Limb (tissue), 2 donors: Measurements from ENCODE around the gene PHLDA1.
"Not testable (repeated sequence)": the region's sequence is repeated elsewhere in the genome, so short reads cannot be mapped to it uniquely, and the experiment has no call there.

Experiments
- DNase-seq, 2 donors: peaks; one replicate each; pipeline ENCODE4 v3.0.0-alpha.2; 2016; ENCODE audit errors: extremely low spot score in 2 of 2

PHLDA1 gene

DNA sequence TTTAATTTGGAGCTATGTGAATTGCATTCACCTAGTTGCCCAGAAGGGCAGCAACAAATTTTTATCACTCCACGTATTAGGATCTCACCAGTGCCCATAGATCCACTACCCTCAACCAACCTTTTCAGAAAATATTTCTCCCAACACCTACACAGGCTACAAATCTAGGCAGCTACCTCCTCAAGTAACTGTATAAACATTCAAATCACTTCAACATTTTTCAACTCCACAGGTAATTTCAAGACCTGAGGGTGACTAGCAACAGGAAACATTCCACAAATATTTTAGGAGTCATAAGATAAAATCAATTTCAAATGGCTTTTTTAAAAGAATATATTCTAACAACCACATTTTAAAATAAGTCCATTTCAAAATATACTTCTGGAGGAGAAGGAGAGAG, 12.9 kb downstream of the PHLDA1 start:
- DNase-seq: no peak

DNA sequence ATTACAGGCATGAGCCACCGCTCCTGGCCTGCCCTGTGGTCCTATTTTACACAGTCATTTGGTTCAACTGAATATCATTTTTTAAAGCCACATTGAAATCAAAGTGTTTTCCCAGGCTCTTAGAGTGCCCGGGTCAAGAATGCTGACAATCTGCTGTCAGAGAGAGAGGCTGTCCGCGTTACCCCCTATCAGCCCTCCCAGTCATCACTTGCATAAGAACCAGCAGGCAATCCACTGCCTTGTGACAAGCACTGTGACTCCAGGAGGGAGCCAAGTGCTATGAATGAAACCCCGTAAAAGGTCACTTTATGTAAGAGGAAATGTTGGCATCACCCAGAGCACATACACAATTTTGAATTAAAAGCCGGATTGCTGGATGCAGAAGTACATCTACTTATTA, 13.5 kb downstream of the PHLDA1 start:
- no peak for DNase-seq

DNA sequence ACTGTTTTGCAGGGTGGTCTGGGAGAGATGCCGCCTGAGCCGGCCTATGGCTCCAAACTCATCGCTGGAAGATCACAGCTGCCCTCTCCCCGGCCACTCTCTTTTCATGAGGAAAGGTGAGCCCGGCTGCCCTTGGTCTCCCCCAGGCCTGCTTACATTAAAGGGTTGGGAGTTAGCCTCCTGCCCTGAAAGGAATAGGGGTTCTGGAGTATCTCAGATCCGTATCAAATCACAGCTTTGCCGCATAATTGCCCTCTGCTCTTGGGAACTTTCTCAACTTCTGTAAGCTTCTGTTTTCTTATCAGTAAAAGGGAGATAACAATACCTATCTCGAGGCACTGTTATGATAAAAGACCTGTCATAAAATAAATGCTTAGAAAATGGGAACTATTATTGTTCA, 17.6 kb downstream of the PHLDA1 start:
- DNase-seq: no peak

DNA sequence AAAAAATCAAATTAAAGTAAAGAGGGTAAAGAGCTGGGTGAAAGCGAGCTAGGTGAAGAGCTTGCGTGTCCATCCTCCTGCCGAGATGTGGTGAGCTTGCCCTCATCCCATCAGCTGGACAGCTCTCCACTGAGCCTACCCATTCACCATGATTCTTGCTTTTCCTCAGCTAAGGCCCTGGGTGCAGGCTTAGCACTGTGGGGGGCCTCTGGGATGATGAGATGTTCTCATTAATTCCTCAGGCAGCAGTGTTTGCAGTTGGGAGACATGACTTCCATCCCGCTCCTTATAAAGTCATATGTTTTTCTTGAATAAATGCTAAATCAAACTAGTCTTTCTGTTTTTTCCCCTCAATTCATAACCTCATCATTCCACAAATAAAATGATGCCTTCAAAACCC, 18.0 kb downstream of the PHLDA1 start:
- DNase-seq: no peak

DNA sequence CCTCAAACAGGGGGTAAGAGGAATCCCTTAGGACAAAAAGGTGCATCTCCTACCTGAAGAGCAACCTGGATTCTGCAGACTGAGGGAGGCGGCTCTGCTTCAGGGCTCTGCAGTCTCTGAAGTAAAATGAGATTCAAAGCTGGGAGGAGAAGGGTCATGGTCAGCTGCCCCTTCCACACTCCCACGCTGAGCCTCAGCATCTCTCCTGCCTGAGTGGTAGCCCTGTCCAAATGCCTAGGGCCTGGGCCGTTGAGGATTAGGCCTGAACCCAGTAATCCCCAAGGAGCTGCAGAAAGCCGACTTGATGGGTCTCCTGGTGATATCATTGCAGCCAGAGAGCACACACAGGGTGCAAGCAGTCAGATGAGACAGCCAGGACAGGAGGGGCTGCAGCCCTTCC, 18.9 kb downstream of the PHLDA1 start:
- no peak for DNase-seq

DNA sequence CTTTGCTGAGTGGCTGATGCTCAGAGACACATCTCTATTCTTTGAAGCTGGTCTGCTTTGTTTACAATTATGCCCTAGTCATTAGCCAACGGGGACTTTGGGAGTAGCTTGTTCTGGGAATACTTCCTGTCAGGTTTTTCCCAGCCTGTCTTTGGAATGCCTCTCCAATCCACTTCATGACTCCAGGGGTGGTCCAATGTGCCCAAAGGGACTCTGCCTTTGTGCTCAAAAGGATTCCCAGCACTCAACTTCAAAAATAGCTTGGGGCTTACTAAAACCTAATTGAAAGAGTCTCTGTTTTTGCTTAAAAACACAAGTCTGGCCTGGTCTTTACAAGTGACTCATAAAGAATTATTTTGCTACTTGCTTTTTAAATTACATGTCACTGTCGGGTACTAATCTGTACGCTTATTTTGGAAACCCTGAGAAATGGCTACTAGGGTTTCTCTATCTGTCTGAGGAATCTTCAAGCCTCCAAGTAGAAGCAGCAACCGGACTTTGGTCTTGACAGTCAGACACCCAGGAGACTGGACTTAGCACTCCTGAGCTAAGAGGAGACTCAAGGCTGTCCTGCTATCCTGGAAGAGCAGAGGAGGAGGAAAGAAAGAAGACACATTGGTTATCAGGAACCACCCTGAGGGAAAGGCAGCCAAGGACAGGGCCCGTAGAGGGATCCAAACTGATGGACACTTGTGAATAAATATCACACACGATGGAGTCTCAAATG, 20.7 kb downstream of the PHLDA1 start:
- no peak for DNase-seq

DNA sequence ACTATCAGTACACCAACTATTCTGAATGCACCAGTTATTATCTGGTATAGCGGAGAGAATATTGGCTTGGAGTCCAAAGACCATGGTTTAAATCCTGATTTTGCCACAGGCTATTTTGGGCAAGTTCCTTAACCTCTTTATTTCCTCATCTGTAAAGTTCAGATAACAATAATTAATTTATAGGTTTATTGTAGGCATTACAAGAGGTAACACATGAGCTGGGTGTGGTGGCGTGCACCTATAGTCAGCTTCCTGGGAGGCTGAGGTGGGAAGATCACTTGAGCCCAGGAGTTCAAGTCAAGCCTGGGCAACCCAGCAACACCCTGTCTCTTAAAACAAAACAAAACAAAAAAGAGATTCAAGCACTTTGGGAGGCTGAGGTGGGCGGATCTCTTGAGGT, 23.1 kb downstream of the PHLDA1 start:
- no peak for DNase-seq

DNA sequence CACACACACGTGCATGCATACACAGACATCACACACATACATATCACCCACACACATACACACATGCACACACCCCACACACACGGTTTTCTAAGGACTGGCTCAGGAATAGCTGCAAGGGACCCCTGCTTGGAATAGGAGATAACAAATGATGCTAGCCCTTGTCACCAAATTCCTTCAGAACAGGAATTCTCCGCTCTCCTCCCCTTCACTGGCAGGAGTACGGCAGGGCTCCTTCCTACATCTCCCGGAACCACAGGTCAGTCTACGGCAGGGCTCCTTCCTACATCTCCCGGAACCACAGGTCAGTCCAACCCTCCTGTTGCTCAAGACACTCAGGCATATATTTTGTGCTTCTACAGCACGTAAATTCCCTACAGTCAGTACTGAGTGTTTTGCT, 23.9 kb downstream of the PHLDA1 start:
- DNase-seq: no peak

DNA sequence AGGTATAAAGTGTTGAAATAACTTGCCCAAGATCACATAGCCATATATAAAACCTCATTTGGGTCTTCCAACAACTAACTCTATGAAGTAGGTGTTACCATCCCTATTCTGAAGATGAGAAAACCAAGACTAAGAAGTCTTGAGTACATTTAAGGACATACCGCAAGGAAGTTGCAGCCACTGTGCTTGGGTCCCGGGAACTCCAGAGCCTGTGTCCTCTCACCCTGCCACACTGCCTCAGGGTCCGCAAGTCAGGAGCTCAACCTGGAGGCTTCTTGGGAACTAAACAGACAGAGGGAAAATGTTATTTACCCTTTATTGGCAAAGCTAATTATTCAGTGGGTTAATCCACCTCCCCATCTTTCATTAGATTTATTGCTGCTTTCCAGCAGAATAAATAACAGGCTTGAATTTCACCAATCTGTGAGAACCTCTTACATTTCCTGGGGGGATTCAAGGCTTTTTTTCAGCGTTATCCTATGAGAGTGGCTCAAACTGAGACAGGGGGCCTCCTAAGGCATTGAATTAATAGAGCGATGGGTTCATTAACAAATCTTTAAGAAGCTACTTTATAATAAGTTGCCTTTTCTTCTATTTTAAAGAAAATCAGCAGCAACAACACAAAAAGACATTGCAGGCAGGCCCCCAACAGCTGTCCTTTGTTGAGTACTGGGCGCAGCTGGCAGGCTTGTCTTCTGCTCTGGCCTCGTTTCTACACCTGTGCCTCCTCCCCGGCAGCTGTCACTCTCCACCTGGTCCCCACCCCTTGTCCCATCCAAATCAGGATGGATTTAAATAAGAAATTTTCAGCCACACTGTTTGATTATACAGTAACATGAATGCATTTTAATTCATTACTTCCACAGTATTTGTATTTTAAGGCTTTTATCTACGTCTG, 25.3 kb downstream of the PHLDA1 start:
- peak in 1 of 2 donors; percentile 38 for DNase-seq

DNA sequence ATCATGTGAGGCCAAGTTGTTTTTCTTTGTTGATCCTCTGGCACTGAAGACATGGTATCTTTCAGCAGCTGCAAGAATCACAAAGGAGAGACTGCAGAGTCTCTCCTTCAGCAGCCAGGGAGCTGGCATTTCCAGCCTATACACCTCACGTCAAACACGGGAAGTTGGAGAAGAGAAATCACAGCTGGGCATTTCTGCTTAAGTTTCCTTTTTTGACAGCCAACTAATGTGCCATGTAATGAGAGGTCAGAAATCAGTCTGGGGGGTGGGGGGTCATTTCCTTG, 28.3 kb downstream of the PHLDA1 start:
- no peak for DNase-seq

DNA sequence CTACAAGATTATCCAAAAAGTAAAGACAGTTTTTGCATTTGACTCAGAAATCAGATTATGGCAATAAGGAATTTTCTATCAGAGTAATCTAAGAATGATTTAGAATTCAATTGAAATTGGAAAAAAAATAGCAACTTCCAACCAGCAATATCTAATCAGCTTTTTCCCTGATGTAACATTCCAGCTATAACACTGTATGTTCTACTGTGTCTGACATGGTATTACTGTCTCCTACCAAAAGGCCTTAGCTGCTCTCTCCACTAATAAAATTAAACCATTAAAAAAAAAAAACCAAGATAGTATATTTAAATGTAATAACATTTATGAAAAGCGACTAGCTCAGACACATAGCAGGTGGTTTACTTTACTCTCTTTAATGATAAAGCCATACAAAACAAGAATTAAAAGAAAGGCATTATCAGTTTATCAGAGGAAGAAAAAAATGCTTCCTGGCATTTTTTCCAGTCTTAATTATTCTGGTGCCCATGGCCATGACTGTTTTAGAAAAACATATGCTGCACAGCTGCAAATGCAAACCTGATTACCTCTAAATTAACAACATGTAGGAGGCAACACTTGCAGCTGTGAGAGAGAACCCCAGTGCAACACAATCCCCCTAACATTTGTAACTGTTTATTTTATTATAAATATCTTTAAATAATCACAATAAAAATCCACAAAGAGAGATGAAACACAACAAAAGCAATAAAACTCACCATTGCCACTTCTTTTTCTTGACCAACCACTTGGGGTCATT, 28.8 kb downstream of the PHLDA1 start:
- DNase-seq: no peak

DNA sequence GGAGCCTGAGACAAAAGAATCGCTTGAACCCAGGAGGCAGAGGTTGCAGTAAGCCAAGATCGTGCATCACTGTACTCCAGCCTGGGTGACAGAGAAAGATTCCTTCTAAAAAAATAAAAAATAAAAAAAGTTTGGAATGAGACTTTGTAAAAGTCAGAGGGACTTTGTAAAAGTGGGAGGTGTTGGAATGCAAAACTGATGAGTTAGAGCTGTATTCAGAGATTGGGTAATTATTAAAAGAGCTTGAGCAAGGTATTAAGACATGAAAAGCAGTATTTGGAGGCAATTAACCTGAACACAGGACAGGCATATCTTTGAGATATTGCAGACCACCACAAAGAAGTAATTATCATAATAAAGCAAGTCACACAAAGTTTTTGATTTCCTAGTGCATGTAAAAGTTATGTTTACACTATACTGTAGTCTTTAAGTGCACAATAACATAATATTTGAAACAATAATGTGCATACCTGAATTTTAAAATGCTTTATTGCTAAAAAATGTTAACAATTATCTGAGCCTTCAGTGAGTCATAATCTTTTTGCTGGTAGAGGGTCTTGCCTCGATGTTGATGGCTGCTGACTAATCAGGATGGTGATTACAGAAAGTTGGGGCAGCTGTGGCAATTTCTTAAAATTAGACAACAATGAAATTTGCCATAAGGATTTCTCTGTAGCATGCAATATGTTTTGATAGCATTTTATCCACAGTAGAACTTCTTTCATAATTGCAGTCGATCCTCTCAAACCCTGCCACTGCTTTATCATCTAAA, 33.1 kb downstream of the PHLDA1 start:
- DNase-seq: no peak

DNA sequence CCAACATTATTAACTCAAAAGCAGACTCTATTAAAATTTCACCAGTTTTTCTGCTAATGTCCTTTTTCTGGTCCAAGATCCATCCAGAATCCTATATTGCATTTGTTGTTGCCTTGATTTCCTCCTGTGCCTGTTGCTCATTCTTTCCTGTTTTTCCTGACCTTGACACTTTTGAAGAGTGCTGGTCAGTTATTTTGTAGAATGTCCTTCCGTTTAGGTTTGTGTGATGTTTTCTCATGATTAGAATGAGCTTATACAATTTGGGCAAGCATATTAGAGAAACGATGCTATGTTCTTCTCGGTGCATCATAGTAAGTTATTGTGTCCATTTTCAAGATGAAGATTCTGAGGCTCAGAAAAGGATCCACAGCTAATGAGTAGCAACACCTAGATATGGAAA, 33.9 kb downstream of the PHLDA1 start:
- DNase-seq: no peak

DNA sequence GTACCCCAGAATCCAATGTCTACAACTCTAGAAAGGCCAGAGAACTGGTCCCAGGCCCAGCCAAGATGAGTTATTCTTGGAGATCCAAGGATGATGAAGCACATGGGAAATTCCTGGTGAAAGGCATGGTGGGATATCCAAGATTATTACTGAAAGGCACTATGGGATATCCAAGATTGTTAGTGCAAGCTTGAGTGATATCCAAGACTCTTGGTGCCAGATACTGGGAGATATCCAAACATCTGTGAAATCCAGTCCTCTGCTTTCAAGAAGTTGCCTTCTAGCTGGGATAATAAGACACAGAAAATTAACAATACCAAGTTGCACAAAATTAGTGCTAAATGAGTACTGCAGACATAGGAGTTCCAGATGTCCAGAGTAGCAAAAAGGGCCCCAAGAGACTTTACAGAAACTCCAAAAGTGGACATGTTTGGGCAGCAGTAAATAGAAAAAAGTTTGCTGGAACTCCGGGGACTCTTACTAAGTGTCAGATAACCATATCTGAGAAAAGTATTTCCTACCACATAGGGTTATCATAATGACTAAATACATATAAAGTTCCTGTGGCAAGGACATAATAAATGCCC, 34.6 kb downstream of the PHLDA1 start:
- peak in 1 of 2 donors; percentile 30 for DNase-seq

DNA sequence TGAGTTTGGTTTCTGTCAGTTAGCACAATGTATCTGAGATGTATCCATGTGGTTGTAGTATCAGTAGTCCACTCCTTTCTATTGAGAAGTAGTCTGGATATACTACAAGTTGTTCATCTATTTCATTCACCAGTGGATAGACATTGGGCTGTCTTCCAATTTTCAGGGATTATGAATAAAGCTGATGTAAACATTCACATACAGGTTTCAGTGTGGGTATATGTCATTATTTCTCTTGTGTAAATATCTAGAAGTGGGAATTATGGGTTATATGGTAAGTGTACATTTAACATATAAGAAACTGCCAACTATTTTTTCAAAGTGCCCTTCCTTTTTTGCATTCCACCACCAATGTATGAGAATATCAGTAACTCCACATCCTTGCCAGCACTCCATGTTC, 35.9 kb downstream of the PHLDA1 start:
- no peak for DNase-seq

DNA sequence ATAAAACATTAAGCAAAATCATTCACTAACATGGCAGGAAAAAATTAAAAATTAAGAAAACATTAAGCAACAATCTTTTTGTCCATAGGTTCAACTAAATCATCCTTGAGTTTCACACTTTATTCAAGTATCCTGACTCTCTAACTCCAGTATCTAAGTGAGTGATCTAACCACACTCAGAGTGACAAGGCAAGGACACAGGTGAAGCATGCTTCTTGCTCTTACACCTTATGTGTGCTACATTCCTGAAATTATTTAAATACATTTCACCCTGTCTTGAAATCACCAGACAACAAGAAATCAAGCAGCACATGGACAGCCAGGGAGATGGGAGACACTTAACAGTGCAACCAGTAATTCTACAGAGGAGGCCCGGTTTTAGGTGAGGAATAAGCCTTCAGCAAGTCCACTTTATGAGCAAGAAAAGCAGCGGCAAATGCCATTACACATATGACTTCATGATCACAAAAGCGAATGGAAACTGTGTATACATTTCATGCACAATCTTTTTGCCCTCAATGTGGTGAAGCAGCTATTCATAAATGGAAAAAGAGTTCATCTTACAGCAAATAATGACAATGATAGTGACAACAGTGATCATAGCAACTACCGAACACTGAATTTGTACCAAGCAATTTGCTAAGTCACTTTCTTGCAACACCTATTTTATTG, 37.4 kb downstream of the PHLDA1 start:
- no peak for DNase-seq

DNA sequence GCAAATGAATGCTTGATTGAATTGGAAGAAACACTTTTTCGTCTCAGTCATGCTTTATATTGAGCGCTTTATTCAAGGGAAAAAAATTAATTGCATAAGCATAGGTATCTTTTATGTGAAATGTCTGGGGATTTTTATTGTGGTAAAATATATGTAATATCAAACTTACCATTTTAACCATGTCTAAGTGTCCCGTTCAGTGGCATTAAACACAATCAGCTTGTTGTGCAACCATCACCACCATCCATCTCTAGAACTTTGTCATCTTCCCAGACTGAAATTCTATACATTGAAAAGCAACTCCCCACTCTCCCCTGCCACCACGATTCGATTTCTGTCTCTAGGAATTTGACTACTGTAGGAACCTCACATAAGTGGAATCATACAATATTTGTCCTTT, 39.8 kb downstream of the PHLDA1 start:
- no peak for DNase-seq

DNA sequence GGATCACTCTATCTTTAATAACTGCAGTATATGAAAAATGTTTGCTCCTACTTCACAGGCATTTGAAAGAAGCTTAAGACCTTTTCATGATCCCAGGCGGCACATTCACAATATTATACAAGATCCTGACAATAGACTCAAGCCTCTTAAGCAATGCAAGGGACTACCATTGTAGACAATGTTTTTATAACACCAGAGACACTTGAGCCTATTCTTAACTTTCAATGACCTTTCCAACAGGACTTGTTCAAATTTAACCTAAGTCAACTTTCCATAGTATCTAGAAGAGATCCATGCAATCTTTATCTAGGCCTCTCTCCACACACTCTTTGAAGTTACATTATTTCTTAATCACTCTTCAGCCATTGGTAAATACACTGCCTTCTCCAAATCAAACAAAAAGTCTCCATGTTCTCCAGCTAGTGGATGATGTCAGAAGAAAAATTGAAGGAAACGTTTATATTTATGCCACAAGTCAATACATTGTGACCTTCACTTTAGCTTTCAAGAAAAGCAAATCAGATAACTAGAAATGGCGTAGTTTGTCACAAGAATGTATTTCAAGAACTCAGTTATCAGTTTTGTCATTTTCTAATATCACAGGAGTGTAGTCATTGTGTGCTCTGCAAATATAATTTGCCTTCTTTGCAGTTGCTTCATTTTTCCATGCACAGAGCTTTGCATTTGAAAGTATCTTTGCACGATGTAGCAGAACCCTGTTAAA, 41.2 kb downstream of the PHLDA1 start:
- no peak for DNase-seq

DNA sequence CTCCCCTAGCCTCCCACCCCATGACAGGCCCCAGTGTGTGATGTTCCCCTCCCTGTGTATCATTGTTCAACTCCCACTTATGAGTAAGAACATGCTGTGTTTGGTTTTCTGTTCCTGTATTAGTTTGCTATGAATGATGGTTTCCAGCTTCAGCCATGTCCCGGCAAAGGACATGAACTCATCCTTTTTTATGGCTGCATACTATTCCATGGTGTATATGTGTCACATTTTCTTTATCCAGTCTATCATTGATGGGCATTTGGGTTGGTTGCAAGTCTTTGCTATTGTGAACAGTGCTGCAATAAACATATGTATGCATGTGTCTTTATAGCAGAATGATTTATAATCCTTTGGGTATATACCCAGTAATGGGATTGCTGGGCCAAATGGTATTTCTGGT, 43.9 kb downstream of the PHLDA1 start:
- DNase-seq: not testable (repeated sequence)
